GF-D8 (cell line): ENCODE measurements around the gene KAT2A.

Experiments used
- DNase-seq: peaks from one replicate; lab custom pipeline; 2025; lab: John Stamatoyannopoulos, UW

Gene KAT2A

GRCh38 chr17:42094375-42095069, 26.6 kb downstream of the KAT2A start:
- no peak for DNase-seq

GRCh38 chr17:42092939-42093338, 28.2 kb downstream of the KAT2A start:
- no peak for DNase-seq

GRCh38 chr17:42090964-42091790, 30.0 kb downstream of the KAT2A start:
- no peak for DNase-seq

DNA sequence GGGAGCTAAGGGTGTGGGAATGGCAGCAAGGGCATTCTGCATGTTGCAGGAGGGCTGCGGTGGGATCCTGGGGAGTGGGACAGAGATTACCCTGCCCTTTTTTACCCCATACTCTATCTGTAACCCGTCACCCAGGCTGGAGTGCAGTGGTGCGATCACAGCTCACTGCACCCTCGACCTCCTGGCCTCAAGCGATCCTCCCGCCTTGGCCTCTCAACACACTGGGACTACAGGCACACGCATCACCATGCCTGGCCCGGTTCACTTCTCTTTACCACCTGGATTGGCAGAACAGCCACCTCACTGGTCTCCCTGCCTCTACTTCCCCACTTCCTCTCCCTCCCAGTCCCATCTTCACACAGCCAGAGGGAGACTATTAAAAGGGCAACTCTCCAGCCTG, 32.4 kb downstream of the KAT2A start:
- DNase-seq = no peak

DNA sequence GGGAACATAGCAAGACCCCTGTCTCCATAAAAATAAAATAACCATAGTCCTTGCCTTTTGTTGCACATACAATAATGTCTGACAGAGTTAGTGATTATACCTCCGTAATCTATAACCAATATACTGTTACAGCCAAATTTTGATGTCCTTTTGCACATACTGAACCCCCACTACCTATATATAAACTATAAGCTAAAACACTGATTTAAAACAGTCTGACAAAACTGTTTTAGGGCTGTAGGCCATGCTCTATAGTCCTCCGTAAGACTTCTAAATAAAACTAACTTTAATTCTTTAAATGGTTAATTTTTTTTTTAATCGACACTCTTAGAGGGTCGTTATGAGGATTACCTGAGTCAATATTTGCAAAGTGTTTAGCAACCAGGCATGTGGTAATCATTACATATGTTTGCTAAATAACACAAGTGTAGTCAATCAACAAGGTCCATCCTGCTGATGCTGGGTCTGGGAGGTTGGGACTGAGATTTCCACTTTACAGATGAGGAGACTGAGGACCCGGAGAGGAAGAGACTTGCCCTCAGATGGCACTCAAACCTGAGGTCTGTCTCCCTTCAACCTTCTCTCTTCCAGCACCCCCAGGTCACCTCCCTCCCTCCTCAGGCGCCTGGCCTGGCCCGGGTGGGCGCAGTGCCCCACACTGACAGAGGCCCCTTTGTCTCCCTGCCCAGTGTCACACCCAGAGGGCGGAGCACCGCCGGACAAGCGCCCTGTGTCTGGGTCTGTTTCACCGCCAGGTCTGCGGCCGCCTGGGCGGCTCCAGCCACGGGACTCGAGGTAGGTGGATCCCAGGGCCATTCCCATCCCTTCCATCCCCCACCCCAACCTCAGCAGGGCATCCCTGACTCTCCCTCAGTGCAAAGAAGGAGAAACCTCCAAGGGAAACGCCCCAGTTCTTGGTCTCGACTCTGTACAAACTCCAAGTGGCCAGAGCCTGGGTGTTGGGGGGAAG, 33.1 kb downstream of the KAT2A start:
- no peak for DNase-seq

DNA sequence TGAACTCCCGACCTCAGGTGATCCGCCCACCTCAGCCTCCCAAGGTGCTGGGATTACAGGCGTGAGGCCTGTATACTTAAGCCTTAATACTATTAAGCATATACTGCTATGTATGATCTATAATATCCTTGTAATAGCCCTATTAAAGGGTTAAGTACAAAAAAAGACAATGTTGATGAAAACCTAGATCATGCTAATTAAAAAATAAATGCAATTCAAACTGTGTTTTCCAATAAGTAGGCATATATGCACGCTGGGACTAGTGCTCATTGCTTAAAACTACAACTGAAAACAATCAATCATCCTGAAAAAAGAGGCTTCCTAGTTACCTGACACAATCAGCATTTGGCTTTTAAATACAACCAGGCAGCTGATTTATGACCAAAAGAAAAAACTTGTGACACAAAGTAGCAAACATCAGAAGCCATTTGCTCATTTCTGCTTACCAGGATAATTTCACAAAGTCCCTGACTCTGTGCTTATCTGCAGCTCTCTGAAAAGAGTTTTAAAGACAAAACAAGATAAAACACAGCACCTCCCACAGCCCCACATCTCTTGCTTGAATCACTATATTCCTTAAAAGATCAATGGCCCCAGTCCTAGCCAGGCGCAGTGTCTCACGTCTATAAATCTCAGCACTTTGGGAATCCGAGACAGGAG, 34.0 kb downstream of the KAT2A start:
- DNase-seq = no peak

GRCh38 chr17:42081516-42082129, 39.5 kb downstream of the KAT2A start:
- DNase-seq = no peak

DNA sequence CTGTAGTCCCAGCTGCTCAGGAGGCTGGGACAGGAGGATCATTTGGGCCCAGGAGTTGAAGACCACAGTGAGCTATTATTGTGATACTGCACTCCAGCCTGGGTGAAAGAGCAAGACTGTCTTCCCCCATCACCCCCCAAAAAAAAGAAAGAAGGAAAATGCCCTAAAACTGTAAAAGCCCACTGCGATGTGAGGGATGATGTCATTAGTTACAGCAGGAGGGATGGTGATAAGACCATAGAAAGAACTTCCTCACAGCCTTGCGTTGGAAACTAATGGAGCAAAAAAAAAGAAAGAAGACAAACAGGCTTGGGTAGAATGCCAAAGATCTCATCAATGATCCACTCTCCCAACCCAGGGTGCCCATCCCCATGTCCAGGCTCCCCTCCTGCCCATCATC, 41.6 kb downstream of the KAT2A start:
- no peak for DNase-seq

DNA sequence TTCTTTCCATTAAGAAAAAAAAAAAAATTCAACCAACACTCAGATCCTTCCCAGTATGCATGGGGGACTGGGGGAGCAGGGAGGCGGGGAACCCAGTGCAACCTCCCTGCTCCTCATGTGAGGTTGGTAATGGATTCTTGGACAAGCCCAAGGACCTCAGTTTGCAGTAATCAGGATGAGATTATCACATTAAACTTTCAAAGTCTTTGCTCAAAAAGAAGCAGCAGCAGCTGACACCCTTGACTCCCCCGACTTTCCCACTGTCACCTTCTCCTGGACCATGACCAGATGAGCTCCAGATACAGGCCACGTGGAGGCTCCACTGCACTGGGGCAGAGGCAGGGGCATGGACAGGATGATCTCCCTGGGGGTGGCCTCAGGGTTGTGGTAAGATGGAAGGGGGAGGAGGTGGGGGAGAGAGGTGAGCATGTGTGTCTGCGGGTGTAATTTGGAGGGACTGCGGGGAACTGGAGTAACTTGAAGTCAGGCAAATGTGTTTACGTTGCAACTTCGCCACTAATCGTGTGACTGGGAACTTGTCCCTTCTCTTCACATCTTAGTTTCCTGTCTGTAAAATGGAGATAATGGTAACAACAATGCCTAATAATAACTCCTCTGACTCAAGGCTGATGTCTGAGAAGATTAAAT, 42.6 kb downstream of the KAT2A start:
- no peak for DNase-seq

GRCh38 chr17:42077755-42078154, 43.4 kb downstream of the KAT2A start:
- DNase-seq = no peak

- no peak for DNase-seq
Measured at GRCh38 chr17:42076797-42077559, 44.2 kb downstream of the KAT2A start.

GRCh38 chr17:42075789-42076188, 45.4 kb downstream of the KAT2A start:
- no peak for DNase-seq

- no peak for DNase-seq
Measured at GRCh38 chr17:42072323-42073187, 48.6 kb downstream of the KAT2A start.

DNA sequence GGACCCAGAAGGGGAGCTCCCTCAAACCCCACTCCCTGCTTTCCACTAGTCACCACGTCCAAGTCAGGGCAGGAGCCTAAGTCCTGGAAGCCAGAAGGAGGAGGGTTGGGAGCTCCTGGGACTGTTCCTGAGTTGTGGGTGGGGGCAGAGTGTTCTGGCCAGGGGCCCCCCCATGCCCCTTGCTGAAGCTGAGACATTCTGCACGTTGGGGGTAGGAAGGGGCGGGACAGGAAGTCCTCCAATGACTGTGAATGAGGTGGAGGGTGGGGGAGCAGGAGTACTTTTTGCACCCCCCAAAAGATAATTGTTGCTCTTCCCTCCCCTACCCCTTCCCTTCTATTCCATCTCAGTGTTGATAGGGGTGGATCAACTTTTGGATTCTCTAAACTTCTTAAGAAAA, 49.4 kb downstream of the KAT2A start:
- DNase-seq = no peak

DNA sequence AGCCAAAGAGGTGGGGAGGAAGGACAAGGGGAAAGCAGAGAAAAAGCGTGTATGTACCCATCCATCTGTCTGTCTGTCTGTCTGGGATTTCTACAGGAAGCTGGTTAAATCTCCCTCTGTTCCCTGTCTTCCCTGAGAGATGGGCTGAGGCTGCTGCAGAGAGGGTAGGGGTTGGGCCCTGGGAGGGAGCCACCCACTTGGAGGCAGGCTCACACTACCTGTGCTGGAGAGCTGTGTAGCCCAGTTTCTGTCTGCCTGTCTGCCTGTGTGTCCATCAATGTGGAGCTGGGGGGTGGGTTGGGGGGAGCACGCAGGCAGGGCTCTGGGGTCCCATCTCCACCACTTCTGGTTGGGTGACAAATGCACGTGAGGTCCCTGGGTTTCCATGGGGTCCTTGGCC, 52.2 kb downstream of the KAT2A start:
- DNase-seq = no peak

DNA sequence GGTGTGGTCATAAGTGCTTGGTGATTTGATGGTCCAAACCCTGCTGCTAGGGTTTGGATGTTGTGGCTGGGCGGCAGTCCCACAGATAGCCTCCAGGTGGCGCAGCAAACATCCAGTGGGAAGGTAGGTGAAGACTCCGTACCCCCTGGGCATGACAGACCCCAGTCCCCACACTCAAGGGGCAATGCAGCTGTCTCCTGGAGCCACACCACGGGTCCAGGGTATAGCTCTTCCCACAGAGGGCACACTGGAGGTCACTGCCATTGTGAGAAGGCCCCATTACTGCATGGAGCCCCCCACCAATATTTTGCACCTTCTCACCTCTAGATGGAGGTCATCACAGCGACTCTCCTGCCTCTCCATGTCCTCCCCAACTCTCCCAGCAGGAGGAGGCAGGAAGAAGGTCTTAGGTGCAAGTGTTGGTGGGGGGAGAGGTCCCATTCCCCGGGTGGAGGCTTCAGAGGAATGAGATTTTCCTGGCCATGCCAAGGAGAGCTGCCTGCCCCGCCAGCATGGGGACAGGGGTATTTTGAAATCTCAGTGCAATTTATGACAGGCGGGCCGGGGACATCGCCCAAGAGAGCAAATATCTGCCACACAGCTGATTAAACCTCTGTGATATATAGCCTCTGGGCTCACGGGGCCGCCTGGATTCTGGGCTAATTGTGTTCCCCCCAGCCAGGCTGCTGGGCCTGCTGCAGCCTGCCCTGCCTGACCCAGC, 53.6 kb downstream of the KAT2A start:
- DNase-seq = no peak

DNA sequence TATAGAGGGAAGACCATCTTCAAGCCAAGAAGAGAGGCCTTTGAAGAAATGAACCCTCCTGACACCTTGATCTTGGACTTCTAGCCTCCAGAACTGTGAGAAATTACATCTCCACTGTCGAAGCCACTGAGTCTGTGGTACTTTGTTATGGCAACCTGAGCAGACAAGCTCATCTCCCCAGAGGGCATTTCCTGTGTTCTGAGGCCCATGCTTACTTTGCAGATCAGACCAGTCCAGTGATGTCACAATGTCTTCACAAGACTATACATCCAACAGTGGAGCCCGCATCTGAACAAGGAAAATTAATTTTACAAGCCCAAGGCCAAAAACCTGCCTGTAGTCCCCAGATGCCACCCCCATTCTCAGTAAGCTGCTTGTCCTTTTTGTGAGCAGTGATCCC, 56.0 kb downstream of the KAT2A start:
- no peak for DNase-seq
